Astrocyte of the cerebellum (primary cell): Measurements from ENCODE around the gene SLC12A7.

ENCODE experiments used
- DNase-seq: peaks from one replicate; pipeline ENCODE4 v3.0.0-alpha.2; 2011; ENCODE audit warnings: low read depth
- H3K4me3 ChIP-seq: 2 replicates; pipeline ENCODE4 v1.5.1; 2011; ENCODE audit warnings: mild to moderate bottlenecking, low read depth, low read length, moderate library complexity
- CTCF ChIP-seq: IDR thresholded peaks from 2 replicates; pipeline ENCODE4 v1.5.1; 2012; ENCODE audit warnings: low read length, low read depth, moderate library complexity, mild to moderate bottlenecking; ENCODE audit errors: missing control alignments
- in situ Hi-C: cut with HindIII; loops from 2 replicates; pipeline ENCODE4 v1.10.0; 2017; ENCODE audit warnings: low sequenced_read_pairs

Gene SLC12A7

GRCh38 chr5:1090538-1090937 lies 21.3 kb downstream of the SLC12A7 start:
- H3K4me3 ChIP-seq, result no peak overlapping the region
- no peak for TF ChIP-seq CTCF
- in situ Hi-C loops, result no loop called here
- DNase-seq, result no peak

DNA sequence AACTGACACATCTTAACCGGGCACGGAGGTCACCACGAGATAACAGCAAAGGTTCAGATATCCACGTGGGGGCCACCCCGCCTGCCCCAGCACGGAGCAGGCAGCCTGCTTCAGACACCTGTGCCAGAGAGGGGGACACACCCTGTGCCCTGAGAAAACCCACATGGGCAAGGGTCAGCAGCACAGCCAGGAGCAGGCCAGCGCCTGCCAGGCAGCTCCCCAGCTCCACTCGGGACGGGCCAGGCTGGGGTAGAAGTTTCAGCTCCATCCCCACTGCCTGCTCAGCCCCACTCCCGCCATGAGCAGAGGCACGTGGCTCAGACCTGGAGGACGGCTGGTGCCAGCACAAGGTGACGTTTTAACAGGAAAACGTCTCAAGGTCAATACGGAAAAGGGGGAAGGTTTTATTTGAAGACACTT lies 22.2 kb downstream of the SLC12A7 start:
- H3K4me3 ChIP-seq, result no peak overlapping the region
- TF ChIP-seq CTCF, result no peak
- no peak for DNase-seq
- in situ Hi-C loops, result no loop called here

DNA sequence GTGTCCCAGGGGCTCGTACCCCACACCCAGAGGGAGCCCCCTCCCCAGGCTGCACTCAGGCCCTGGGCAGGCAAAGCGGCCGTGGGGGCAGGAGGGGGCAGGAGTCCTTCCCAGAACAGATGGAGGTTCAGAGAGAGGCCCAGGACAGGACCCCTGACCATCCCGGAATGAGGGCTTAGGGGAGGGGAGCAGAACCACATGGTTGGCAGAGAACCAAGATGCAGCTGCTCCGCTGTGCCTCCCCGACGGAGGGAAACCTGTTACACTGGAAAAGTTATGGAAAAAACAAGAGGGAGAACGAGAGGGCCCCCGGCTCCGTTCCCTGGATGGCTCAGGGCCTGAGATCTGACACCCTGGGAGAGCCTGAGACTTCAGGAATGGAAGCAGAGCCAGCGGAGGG lies 22.7 kb downstream of the SLC12A7 start:
- in situ Hi-C loops, result no loop called here
- DNase-seq, result no peak
- H3K4me3 ChIP-seq, result no peak overlapping the region
- TF ChIP-seq CTCF, result no peak

DNA sequence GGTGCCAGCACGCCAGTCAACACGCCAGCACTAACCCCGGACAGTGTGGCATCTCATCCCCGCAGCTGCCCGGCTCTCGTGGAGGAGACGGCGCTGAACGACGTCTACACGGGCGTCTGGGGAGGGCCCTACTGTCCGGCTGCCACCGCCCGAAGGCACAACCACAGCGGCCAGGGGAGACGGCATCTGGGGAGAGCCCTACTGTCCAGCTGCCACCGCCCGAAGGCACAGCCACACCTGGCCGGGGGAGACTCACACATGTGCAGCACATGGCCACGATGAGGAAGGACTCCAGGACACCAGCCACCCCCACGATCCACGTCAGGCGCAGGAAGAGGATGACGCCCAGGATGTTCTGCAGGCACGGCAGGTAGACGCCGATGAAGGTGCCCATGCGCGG lies 23.1 kb downstream of the SLC12A7 start:
- no peak for TF ChIP-seq CTCF
- no peak overlapping the region for H3K4me3 ChIP-seq
- no peak for DNase-seq
- in situ Hi-C loops, result no loop called here

- in situ Hi-C loops, result no loop called here
- no peak overlapping the region for H3K4me3 ChIP-seq
- no peak for TF ChIP-seq CTCF
- no peak for DNase-seq
These were observed 23.8 kb downstream of the SLC12A7 start for GRCh38 chr5:1088031-1088430.

- TF ChIP-seq CTCF, result no peak
- no peak overlapping the region for H3K4me3 ChIP-seq
- in situ Hi-C loops, result no loop called here
- DNase-seq, result no peak
These were observed 24.4 kb downstream of the SLC12A7 start for GRCh38 chr5:1087428-1087827.

- no peak for TF ChIP-seq CTCF
- H3K4me3 ChIP-seq, result no peak overlapping the region
- in situ Hi-C loops, result no loop called here
- DNase-seq, result no peak
These were observed 25.0 kb downstream of the SLC12A7 start for GRCh38 chr5:1086871-1087270.
